GM18505 (cell line): ENCODE measurements around the gene RBM38.

Source experiments
- ATAC-seq: cut with Tn5 transposase; IDR thresholded peaks from one replicate; pipeline ENCODE4 v1.9.1; 2021; ENCODE audit not compliant: unreplicated experiment
- POLR2A ChIP-seq: IDR thresholded peaks from 4 replicates; pipeline ENCODE4 v1.6.1; 2011; ENCODE audit warnings: borderline replicate concordance; ENCODE audit not compliant: insufficient read depth, insufficient read length; ENCODE audit errors: extremely low read depth

Gene RBM38

DNA sequence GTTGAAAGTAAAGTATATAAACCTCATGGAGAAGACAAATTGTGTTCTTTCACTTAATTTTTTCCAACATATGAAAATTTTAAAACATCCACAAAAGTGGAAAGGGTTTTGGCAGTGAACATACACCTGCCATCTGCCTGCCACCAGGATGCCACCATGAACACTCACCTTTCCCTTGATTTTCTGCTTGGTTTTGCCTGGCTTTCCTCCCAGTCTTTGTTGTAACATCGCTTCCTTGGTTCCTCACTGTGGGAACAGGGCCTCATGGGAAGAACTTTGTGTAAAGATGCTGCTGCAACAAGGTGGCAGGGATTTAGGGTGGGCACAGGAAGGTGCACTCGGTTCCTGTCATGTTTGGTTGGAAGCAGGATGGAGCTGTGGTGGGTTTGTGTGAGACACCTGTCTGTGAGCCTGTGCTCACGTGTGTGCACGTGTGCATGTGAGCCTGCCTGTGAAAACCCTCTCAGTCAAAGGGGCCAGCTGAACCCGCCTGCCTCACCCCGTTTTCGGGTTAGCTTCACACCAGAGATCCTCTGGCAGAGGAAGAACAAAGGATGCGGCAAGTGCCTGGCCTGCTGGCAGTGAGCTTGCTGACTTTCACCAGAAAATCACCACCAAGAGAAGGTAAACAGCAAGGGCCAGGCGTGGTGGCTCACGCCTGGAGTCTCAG, 11.0 kb upstream of the RBM38 start:
- no peak for TF ChIP-seq POLR2A
- no peak for ATAC-seq

DNA sequence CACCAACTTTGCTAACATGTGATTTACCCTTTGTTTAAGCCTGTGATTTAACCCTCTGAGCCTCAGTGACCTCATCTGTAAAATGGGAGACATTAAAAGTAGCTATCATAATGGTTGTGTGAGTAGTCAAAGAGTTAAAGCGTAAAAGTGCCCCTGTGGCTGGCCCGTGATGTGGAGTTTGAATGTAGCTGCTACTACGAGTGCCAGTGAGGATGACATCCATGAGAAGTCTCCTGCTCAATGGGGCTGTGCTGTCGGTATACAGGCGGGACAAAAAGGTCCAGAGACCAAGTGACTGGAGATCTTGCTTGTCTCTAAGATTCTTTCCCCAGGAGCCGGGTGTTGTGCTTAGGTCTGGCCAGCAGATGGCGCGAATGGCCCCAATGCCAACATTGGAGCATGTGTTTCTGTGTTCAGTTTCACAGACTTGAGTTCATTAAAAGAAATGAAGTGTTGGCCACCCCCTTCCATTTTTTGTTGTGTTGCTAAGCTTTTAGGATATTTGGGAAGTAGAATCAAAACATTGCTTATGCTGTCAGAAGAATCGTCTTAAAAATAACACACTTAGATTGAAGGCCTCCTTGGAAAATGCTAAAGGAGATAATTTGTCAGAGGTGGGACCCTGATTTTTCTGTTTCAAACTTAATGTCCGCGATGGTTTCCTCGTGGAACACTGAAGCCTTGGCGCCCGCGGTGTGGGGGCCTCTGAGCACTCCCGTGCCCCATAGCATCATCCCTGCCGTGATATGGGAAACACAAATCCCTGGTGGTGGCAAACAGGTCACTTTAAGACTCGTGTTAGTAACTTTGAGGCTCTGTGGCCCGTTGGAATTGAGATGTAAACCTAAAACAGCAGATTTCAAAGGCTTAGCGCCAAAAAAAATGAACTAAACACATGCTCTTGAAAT, 9.3 kb upstream of the RBM38 start:
- ATAC-seq: no peak
- TF ChIP-seq POLR2A: no peak

- TF ChIP-seq POLR2A: no peak
- no peak for ATAC-seq
Observed at GRCh38 chr20:57382516-57382915, 8.7 kb upstream of the RBM38 start.

- ATAC-seq: no peak
- TF ChIP-seq POLR2A: no peak
Observed at GRCh38 chr20:57383447-57384347, 7.5 kb upstream of the RBM38 start.

GRCh38 chr20:57384486-57384885, 6.7 kb upstream of the RBM38 start:
- no peak for TF ChIP-seq POLR2A

DNA sequence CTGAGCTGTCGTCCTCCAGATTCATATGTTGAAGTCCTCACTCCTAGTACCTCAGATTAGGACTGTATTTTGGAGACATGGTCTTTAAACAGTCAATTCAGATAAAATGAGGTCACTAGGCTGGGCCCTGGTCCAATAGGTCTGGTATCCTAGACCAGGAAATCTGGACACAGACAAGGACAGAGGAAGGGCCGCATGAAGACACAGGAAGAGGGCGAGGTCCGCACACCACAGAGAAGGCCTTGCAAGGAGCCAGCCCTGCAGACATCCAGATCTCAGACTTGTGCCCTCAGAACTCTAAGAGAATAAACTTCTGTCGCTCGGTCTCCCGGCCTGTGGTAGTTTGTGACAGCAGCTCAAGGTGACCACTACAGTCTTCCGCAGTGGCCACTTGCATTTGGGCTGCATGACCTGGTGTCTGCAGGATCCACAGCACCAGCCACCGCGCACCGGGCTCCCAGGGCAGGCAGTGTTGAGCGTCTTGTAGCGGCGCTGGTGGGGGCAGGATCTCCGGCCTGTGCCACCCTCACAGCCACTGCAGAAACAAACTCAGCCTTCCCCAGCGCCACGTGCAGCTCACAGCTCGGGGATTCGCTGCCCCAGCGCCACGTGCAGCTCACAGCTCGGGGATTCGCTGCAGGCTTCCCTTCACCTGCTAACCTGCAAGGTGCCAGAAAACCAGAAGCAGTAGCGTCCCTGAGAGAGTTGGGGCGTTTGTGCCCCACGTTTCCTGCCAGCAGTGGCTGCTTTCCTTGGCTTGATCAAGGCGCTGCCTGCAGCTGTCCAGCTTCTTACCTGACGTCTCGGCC, 6.0 kb upstream of the RBM38 start:
- ATAC-seq: no peak
- no peak for TF ChIP-seq POLR2A

More at GRCh38 chr20:57384486-57384885, 6.7 kb upstream of the RBM38 start:
- no peak for ATAC-seq

DNA sequence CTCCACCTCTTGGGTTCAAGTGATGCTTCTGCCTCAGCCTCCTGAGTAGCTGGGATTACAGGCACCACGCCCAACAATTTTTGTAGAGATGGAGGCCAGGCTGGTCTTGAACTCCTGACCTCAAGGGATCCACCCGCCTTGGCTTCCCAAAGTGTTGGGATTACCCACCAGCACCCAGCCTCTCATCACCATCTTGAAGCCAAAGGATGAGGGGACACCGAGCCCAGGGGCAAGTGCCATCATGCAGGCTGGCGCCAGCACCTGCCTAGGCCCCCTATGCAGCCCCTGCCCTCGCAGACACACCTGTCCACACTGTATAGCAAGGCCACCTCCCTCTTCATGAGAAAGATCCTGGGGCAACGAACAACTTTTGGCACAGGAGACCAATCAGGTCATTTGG, 5.3 kb upstream of the RBM38 start:
- TF ChIP-seq POLR2A: no peak
- no peak for ATAC-seq

- no peak for ATAC-seq
- TF ChIP-seq POLR2A: no peak
Observed at GRCh38 chr20:57386762-57387161, 4.4 kb upstream of the RBM38 start.

DNA sequence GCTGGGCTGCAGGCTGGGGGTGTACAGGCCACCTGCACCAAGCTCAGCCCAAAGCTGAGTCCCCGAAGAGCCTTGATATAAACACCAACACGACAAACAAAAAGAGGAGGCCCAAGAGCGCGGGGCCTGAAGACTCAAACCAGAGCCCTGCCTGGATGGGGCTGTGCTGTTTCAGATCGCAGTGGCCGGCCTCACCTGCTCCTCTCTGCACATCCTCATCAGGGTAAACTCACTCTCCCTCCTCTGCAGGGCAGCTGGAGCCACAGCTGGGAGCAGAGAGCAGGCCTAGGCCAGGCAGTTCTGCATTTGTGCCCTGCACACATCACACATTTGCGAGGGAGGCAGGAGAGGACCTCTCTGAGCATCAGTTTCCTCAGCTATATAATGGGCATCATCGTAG, 3.7 kb upstream of the RBM38 start:
- ATAC-seq: no peak
- TF ChIP-seq POLR2A: no peak

DNA sequence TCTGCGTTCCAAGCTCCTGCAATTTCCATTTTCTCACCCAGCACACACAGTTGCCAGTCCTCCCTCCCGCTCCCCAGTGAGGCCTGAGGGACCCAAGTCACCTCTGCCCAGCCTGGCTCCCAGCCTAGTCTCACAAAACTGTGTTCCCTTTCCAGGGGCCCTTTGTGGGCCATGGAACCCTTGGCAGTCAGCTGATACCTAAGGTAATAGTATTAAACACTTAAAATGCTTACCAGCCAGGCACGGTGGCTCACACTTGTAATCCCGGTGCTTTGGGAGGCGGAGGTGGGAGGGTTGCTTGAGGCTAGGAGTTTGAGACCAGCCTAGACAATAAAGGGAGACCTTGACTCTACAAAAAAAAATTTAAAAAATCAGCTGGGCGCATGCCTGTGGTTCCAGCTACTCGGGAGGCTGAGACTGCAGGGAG, 3.2 kb upstream of the RBM38 start:
- TF ChIP-seq POLR2A: no peak
- ATAC-seq: no peak

GRCh38 chr20:57388953-57389694, 2.1 kb upstream of the RBM38 start:
- no peak for ATAC-seq
- TF ChIP-seq POLR2A: no peak
